T-helper 22 cell (primary cell): Measurements from ENCODE around the gene MYO5B.

Experiments
- DNase-seq: peaks from one replicate; pipeline ENCODE4 v3.0.0-alpha.2; 2020; ENCODE audit warnings: low read depth

Gene MYO5B

GRCh38 chr18:50069422-50069821, 125.5 kb downstream of the MYO5B start:
- no peak for DNase-seq

DNA sequence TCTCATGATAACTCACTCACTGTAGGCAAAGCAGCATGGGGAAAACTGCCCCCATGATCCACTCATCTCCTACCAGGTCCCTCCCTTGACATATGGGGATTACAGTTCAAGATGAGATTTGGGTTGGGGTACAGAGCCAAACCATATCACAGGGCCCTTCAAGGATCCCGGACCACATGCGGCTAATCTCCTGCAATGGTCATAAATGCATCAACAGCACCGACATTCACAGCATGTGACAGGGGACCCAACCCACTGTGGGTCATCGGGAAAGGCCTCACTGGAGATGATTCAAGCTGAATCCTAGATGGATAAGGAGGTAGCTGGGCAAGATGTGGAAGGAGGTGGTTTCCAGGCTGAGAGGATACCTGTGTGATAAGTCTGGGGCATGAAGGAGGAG, 129.4 kb downstream of the MYO5B start:
- no peak for DNase-seq

- no peak for DNase-seq
These were observed 129.9 kb downstream of the MYO5B start for GRCh38 chr18:50065039-50065438.

- DNase-seq = no peak
These were observed 132.9 kb downstream of the MYO5B start for GRCh38 chr18:50061876-50062517.

DNA sequence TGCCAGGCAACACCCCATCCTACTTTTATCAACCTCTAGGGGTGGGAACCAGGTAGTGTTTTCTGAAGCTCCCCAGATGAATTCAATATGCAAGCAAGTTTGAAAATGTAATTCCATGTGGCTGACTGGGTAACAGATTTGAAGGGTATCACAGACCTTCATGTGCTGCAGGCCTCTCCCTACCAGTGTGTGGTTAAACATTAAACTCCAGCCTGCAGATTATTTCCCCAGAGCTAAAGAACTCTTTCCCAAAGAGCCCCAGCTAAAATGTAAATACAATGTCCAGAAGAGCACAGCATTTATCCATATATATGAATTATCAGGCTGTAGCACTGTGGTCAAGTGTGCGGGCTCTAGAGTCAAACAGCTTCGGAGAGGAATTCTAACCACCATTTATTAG, 134.1 kb downstream of the MYO5B start:
- DNase-seq = no peak

DNA sequence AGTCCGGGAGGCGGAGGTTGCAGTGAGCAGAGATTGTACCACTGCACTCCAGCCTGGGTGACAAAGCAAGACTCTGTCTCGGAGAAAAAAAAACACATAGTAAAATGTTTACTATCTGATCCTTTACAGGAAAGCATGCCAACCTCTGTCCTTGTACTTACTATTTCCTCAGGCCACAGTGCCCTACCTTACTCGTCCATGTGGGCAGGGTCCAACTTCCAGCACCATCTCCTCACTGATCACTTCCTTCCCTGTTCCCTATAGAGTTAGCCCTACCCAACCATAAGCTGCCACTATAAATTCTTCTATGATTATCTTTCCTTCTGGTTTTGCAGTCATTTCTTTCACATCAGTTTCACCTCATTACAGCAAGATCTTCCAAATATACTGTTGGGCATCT, 136.2 kb downstream of the MYO5B start:
- no peak for DNase-seq

GRCh38 chr18:50057009-50057408, 137.9 kb downstream of the MYO5B start:
- DNase-seq = no peak

- no peak for DNase-seq
These were observed 138.8 kb downstream of the MYO5B start for GRCh38 chr18:50056185-50056584.

DNA sequence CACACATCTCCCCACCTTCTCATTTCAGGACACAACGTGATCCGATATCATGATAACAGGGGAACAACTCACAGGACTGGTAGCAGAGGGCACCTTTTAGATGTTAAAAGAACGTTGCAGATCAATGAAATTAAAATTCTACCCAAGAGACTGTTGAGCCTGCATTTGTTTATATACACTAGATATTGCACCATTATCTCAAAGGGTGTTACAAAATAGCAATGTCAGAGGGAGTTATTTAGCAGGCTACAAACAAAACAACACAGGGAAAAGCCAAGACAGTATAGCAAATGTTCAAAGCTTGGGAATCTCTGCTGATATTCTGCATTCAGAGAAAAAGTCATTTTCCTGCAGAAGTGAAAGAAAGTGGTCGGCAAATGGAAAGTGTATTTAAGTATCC, 139.5 kb downstream of the MYO5B start:
- DNase-seq = no peak

DNA sequence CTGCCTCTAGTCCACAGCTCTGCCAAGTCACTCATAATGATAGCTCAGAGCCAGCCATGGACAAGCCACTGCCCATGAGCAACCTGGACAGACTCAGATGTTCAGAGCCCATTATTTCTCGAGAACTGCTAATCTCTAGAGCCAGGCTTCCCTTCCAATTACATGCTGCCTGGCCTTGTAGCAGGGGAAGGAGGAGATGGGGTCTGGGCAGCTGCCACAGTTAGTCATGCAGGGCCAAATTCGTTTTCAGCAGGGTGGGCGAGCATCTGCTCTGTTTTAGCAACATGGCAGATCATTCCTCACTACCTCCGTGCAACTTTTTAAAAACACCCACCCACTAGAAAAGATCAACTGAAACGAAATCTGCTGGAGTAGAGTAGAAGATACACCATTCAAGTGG, 141.8 kb downstream of the MYO5B start:
- no peak for DNase-seq

DNA sequence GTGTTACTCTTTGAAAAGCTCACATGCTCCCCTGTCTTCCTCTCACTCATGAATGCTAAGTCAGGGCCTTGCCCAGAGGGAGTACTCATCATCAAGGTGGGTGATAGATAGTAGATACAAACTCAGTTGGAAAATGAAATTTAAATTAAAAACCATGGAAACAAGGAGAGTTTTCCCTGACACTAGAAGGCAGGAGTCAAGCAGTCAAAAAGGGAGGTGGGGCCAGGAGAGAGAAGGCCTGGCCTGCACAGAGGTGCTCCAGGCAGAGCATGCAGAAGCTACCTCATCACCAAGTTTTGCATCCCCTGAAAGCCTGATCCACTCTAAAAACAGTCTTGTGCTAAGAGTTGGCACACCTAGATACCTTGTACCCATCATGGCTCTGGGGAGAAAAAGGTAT, 143.7 kb downstream of the MYO5B start:
- DNase-seq = no peak

DNA sequence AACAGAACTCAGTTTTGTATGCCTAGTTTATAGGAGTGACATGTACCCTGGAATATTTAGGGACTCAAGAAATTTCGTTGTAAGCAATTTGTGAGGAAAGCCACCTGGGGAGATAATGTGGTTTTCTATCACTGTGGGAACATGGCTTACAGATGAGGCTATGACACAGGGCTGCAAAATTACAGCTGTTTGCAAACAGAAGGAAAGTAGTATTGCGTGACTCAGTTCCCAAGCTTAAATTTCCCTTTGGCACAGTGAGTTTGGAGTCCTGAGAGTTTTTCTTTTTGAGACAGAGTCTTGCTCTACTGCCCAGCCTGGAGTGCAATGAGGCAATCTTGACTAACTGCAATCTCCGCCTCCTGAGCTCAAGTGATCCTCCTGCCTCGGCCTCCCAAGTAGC, 149.8 kb downstream of the MYO5B start:
- no peak for DNase-seq

DNA sequence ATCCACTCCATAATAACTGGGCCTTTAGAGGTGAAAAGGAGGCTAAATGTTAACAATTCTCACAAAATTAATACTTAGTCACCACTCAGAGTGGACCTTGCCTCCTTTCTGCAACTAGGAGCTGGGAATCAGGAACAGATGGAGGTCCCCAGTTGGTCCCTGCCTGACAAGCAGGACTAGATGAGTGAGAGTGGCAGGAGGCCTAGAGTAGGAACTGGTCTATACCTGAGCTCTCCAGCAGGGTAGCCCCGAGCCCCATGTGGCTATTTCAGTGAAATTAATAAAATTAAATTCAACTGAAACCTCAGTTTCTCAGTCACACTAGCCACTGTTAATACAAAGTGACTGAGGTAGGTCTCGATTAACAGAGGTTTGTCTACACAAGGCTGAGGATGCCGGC, 150.5 kb downstream of the MYO5B start:
- DNase-seq = no peak

DNA sequence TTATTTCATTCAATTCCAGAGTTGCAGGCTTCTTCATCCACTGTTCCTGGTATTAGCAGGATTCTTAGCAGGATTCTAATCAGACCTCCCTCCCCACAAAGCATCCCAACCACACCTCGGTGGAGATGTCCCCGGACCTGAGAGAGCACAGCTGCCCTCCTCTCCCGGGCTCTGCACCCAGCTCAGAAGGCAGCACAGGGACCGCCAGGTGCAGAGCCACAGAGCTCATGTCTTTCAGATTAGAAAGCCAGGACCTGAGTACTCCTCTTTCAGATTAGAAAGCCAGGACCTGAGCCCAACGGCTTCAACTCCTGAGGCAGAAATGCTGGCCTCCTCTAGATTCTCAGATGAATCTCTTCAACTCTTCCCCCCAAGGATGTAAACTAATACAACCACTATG, 152.3 kb downstream of the MYO5B start:
- no peak for DNase-seq

- DNase-seq = no peak
These were observed 155.2 kb downstream of the MYO5B start for GRCh38 chr18:50039746-50040145.

GRCh38 chr18:50038448-50038847, 156.5 kb downstream of the MYO5B start:
- no peak for DNase-seq

- DNase-seq = no peak
These were observed 160.9 kb downstream of the MYO5B start for GRCh38 chr18:50034029-50034428.

DNA sequence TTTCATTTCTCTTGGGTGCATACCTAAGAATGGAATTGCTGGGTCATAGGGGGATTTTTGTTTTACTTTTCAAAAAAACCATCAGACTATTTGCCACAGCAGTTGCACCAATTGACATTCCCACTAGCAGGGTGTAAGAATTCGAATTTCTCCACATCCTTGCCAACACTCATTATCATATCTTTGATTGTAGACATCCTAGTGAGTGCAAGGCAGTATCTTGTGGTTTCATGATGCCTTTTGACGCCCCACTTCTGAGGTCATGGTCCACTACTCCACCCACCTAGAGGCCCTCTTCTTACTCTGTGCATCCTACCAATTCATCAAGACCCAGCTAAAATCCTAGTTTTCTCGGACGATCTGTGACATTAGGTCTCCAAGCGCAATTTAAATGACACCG, 161.9 kb downstream of the MYO5B start:
- DNase-seq = no peak

DNA sequence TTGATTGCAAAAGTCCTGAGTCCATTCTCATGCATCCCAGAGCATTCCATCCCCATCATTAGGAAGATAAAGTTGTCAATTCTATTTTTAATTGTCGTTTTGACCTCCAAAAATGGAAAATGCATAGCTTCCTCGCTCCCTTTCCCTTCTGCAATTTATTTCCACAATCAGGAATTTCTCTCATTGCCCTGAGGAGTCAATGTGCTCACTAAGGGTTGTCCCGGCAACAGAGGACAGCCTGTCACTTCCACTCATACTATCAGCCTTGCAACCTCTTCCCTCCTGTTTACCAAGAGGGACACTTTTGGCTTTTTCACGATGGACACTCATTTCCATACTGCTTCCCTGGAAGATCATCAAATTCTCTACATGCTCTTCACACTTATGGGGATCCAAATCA, 164.8 kb downstream of the MYO5B start:
- DNase-seq = no peak

DNA sequence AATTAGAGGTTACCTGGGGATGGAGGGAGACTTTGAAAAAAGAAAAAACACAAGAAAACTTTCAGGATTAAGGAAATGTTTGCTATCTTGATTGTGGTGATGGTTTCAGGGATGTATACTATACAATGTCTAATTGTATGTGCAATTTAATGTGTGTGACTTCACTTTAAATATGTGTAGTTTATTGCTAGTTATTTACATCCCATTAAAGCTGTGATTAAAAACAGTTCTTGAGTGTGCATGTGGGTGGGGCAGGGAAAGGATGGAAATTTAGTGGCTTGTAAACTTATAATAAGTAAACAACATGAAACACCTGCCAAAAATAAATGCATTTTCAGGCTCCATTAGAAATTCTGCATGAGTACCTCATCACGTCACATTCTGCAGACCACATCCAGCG, 167.0 kb downstream of the MYO5B start:
- DNase-seq = no peak

DNA sequence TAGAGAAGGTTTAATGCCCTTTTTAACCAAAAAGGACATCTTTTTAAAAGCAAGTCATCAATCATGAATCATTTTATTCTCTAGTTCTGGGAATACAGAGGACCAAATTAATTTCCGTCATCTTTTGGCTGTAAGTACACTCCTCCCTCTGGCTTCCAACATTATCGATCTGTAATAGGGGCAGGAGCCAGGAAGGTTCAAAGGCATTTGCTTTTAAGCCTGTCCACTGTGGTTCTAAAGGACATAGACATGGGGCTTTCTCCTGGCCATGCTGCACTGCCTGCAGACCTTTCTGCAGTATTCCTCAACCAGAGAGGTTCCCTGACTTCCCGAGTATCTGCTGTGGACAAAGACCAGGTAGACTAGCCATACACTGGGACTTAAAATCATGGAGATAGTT, 170.5 kb downstream of the MYO5B start:
- DNase-seq = no peak

DNA sequence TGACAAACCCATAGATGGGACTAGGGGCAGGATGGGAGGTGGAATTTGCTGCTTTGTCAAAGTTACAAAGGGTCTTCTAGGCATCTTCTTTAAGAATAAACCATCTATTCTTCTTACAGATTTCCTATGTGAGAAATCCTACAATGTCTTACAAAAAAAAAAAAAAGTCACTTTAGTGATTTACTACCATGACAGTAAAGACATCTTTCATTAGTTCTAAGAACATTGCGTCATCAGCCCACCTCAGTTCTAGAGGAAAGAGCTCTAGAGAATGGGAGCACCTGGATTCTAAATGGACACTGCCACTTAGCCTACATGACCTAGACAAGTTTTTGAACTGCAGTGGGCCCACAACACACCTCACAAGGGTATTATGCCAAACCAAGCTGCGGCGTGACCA, 172.0 kb downstream of the MYO5B start:
- DNase-seq = no peak

DNA sequence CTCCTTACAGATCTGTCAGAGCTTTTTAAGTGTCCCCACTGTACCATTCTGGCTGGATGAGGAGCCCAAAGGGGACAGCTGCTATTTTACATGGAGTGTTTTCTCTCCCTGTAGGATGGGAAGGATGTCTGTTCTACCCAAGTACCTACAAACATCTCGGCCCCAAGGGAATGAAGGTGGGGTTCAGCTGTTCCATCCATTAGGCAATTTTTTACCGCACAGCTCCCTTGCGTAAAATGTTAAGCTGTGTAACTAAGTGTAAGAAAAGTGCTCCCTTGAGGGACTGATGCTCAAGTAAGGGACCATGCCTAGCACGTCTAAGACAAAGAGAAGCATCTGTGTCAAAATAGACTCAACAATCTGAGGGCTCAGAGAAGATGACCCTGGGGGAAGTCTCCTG, 180.3 kb downstream of the MYO5B start:
- no peak for DNase-seq

DNA sequence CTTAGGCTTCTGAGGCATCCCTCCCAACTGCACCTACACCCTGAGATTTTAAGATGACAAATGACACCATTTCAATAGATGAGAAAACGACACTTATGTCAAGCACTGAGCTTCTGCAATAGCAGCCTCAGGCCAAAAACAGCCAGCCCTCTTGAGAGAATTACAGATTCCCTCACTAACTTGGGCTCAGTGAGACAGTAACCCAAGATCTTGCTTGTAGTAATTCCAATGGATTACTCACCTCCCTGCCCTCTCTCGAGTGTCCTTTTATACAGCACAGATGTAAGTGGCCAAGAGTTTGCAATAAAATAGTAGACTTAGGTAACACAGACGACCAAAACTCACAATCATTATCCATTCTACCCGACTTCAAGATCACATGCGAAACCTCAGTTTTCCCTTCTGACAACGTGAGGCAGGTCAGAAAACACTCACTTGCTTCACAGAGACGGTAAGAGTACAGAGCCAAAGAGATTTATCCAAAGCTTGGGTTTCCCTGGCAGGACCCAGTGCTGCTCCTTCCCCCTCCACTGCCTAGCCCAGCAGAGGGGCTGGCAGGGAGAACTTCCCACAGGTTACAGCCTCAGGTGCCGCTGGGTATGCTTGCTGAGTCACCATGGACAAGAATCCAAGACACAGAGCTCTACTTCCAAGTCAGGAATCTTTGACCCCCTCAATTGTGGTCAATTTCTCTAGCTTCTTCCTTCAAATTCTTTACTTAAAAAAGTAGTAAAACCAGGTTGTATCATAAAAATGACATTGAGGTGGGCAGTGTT, 181.4 kb downstream of the MYO5B start:
- no peak for DNase-seq
